Sigmoid colon (tissue), 7 donors: ENCODE results near the gene PLEKHD1. TPM values are rescaled to one million over a fixed set of nuclear protein-coding genes. Genes with fewer than 3 reads are reported as not detected.

Experiments
- DNase-seq: peaks from one replicate; pipeline ENCODE4 v3.0.0-alpha.2; 2019
- H3K27ac ChIP-seq, 4 donors: fragments of 200-600 bp; sonication (generic); one replicate each; pipeline ENCODE4 v1.5.1; 2016 to 2019; ENCODE audit warnings: mild to moderate bottlenecking in 1 of 4
- H3K27me3 ChIP-seq, 3 donors: fragments of 200-600 bp; sonication (generic); one replicate each; pipeline ENCODE4 v1.5.1; 2019; ENCODE audit warnings: mild to moderate bottlenecking in 1 of 3
- H3K36me3 ChIP-seq, 4 donors: fragments of 200-600 bp; sonication (generic); one replicate each; pipeline ENCODE4 v1.5.1; 2016 to 2019
- H3K4me1 ChIP-seq, 4 donors: fragments of 200-600 bp; sonication (generic); one replicate each; pipeline ENCODE4 v1.5.1; 2017 to 2019
- H3K4me3 ChIP-seq, 4 donors: fragments of 200-600 bp; sonication (generic); one replicate each; pipeline ENCODE4 v1.5.1; 2017 to 2019; ENCODE audit warnings: mild to moderate bottlenecking in 2 of 4, moderate library complexity in 1 of 4
- H3K9me3 ChIP-seq, 4 donors: fragments of 200-600 bp in 3 of 4; sonication (generic) in 3 of 4; one replicate each; pipeline versions ENCODE4 v1.5.1 to v1.6.1; 2013 to 2019
- CTCF ChIP-seq, 4 experiments: fragments of 450-650 bp in 3 of 4; fragments of 200-600 bp in 1 of 4; IDR thresholded peaks; one replicate each; pipeline ENCODE4 v1.5.1; 2016 to 2019; ENCODE audit warnings: antibody characterized with exemption in 4 of 4, mild to moderate bottlenecking in 3 of 4, moderate library complexity in 2 of 4
- EP300 ChIP-seq, 4 donors: sonication (generic); formaldehyde crosslinking; IDR thresholded peaks; one replicate each; pipeline ENCODE4 v1.6.1; 2017; ENCODE audit warnings: antibody characterized with exemption in 4 of 4
- POLR2A ChIP-seq, 2 donors: fragments of 450-650 bp; IDR thresholded peaks; one replicate each; pipeline ENCODE4 v1.6.1; 2016; ENCODE audit warnings: antibody characterized with exemption in 2 of 2, mild to moderate bottlenecking in 2 of 2, moderate library complexity in 2 of 2
- POLR2AphosphoS5 ChIP-seq, 4 donors: sonication (generic); formaldehyde crosslinking; IDR thresholded peaks; one replicate each; pipeline ENCODE4 v1.6.1; 2017; ENCODE audit warnings: antibody characterized with exemption in 4 of 4
- WGBS, 2 donors: extraction: QIAGEN DNeasy Blood & Tissue Kit; methylation state at CpG; one replicate each; pipeline ENCODE4 v1.1.7; 2013; 5-methylcytosine and 5-hydroxymethylcytosine counted together
- intact Hi-C: fragments of 100-400 bp; cut with DNase I; formaldehyde crosslinking; loops from one replicate; pipeline ENCODE4 v1.15.1; 2023
- polyA plus RNA-seq, 3 donors: library from polyadenylated mRNA; stranded (reverse); fragments of 200-250 nt; gene quantifications; one replicate each; pipeline ENCODE4 v1.2.3, GENCODE V29; 2013
- total RNA-seq, 4 donors: library from RNA; depleted of rRNA; stranded (reverse); fragments of >200 nt; gene quantifications; one replicate each; pipeline ENCODE4 v1.1.0, GENCODE V29; 2016
- donor health status: healthy with polysubstance abuse.
- donor health status: Bipolar disorder and iron deficiency.
- donor health status: healthy.

Gene PLEKHD1
- total and polyA plus RNA-seq, 7 donors: under 0.01 to 0.55 (median 0.06) TPM; not detected in 2

- no peak overlapping the region for H3K4me3 ChIP-seq
- DNase-seq: no peak
- no peaks in the 10 kb centered on the region for H3K9me3 ChIP-seq
- no peaks in the 10 kb centered on the region for H3K27me3 ChIP-seq
- no peak overlapping the region for H3K27ac ChIP-seq
- intact Hi-C loops: no loop called here
- TF ChIP-seq POLR2A (IDR thresholded peaks at IDR 0.05) (no peak), POLR2AphosphoS5 (IDR thresholded peaks at IDR 0.05) (no peak), CTCF (IDR thresholded peaks at IDR 0.05) (no peak), EP300 (IDR thresholded peaks at IDR 0.05) (no peak)
- H3K36me3 ChIP-seq: peaks cover 0 to 10% (median 0%) of the 10 kb centered on the region in 4 donors
- no peaks in the 10 kb centered on the region for H3K4me1 ChIP-seq
These were observed 20.1 kb upstream of the PLEKHD1 start for GRCh38 chr14:69464379-69464778.

- 87 to 92% methylated on average over 6 of the region's 6 CpGs for WGBS, 2 donors
- no peaks in the 10 kb centered on the region for H3K9me3 ChIP-seq
- no peaks in the 10 kb centered on the region for H3K27me3 ChIP-seq
- DNase-seq: no peak
- no peak overlapping the region for H3K4me3 ChIP-seq
- H3K36me3 ChIP-seq: peaks cover 0 to 9% (median 0%) of the 10 kb centered on the region in 4 donors
- H3K4me1 ChIP-seq: no peaks in the 10 kb centered on the region
- intact Hi-C loops: no loop called here
- no peak for TF ChIP-seq POLR2AphosphoS5 (IDR thresholded peaks at IDR 0.05)
- no peak for TF ChIP-seq POLR2A (IDR thresholded peaks at IDR 0.05)
- TF ChIP-seq EP300 (IDR thresholded peaks at IDR 0.05): no peak
- TF ChIP-seq CTCF (IDR thresholded peaks at IDR 0.05): no peak
- no peak overlapping the region for H3K27ac ChIP-seq
These were observed 19.7 kb upstream of the PLEKHD1 start for GRCh38 chr14:69464829-69465228.

- Histone ChIP-seq H3K4me3 (no peak overlapping the region), H3K9me3 (no peaks in the 10 kb centered on the region), H3K36me3 (no peaks in the 10 kb centered on the region), H3K27me3 (no peaks in the 10 kb centered on the region), H3K27ac (no peak overlapping the region), H3K4me1 (no peaks in the 10 kb centered on the region)
- TF ChIP-seq CTCF (IDR thresholded peaks at IDR 0.05): no peak
- no peak for TF ChIP-seq POLR2A (IDR thresholded peaks at IDR 0.05)
- no peak for TF ChIP-seq POLR2AphosphoS5 (IDR thresholded peaks at IDR 0.05)
- no peak for TF ChIP-seq EP300 (IDR thresholded peaks at IDR 0.05)
- intact Hi-C loops: no loop called here
- WGBS, 2 donors: 45 to 70% methylated on average over 2 of the region's 2 CpGs
- no peak for DNase-seq
These were observed 15.6 kb upstream of the PLEKHD1 start for GRCh38 chr14:69468949-69469348.

GRCh38 chr14:69471436-69471835 is 13.1 kb upstream of the PLEKHD1 start:
- Histone ChIP-seq H3K4me1 (no peaks in the 10 kb centered on the region), H3K27ac (no peak overlapping the region), H3K36me3 (no peaks in the 10 kb centered on the region), H3K9me3 (no peaks in the 10 kb centered on the region), H3K27me3 (no peaks in the 10 kb centered on the region), H3K4me3 (no peak overlapping the region)
- WGBS, 2 donors: 84 to 91% methylated on average over 3 of the region's 3 CpGs
- TF ChIP-seq POLR2AphosphoS5 (IDR thresholded peaks at IDR 0.05) (no peak), CTCF (IDR thresholded peaks at IDR 0.05) (no peak), POLR2A (IDR thresholded peaks at IDR 0.05) (no peak), EP300 (IDR thresholded peaks at IDR 0.05) (no peak)
- DNase-seq: no peak
- intact Hi-C loops: no loop called here

- WGBS, 2 donors: 85 to 89% methylated on average over 10 of the region's 10 CpGs
- H3K27ac ChIP-seq: no peak overlapping the region
These were observed 12.6 kb upstream of the PLEKHD1 start for GRCh38 chr14:69471916-69472315.

More at GRCh38 chr14:69471916-69472315, 12.6 kb upstream of the PLEKHD1 start:
- no peak overlapping the region for H3K4me3 ChIP-seq
- no peaks in the 10 kb centered on the region for H3K9me3 ChIP-seq
- H3K36me3 ChIP-seq: no peaks in the 10 kb centered on the region
- no peaks in the 10 kb centered on the region for H3K4me1 ChIP-seq
- TF ChIP-seq POLR2AphosphoS5 (IDR thresholded peaks at IDR 0.05) (no peak), EP300 (IDR thresholded peaks at IDR 0.05) (no peak), CTCF (IDR thresholded peaks at IDR 0.05) (no peak), POLR2A (IDR thresholded peaks at IDR 0.05) (no peak)
- no peak for DNase-seq
- no peaks in the 10 kb centered on the region for H3K27me3 ChIP-seq
- intact Hi-C loops: no loop called here
